Inflammatory macrophage treated with lipopolysaccharide for 1 hour (primary cell): Measurements from ENCODE around the gene UBLCP1.
A peak's percentile ranks its signal among the peaks of the same experiment; 100 is the strongest.
"Not testable (repeated sequence)": the region's sequence is repeated elsewhere in the genome, so short reads cannot be mapped to it uniquely, and the experiment has no call there.

Experiments
- DNase-seq, 2 donors: peaks; one replicate each; pipeline ENCODE4 v3.0.0-alpha.2; 2020 to 2022

Gene UBLCP1

GRCh38 chr5:159252195-159252594, 10.9 kb upstream of the UBLCP1 start:
- no peak for DNase-seq

GRCh38 chr5:159257007-159257406, 6.1 kb upstream of the UBLCP1 start:
- no peak for DNase-seq

GRCh38 chr5:159257629-159258283, 5.3 kb upstream of the UBLCP1 start:
- DNase-seq: no peak

- DNase-seq: no peak
These were observed 4.7 kb upstream of the UBLCP1 start for GRCh38 chr5:159258361-159258760.

- not testable (repeated sequence) for DNase-seq
These were observed 2.9 kb upstream of the UBLCP1 start for GRCh38 chr5:159260212-159260611.

- DNase-seq: no peak
These were observed 625 bp upstream of the UBLCP1 start for GRCh38 chr5:159262472-159262858.

- DNase-seq: no peak
These were observed 447 bp downstream of the UBLCP1 start for GRCh38 chr5:159263569-159263905.

- not testable (repeated sequence) for DNase-seq
These were observed 3.7 kb downstream of the UBLCP1 start for GRCh38 chr5:159266764-159267163.

- no peak for DNase-seq
These were observed 6.6 kb downstream of the UBLCP1 start for GRCh38 chr5:159269723-159270122.

GRCh38 chr5:159273923-159274322, 10.8 kb downstream of the UBLCP1 start:
- no peak for DNase-seq

- DNase-seq: peak; percentile 22 to 54
These were observed 11.6 kb downstream of the UBLCP1 start for GRCh38 chr5:159274676-159275075.

- DNase-seq: peak; percentile 47 to 86
These were observed 23.4 kb downstream of the UBLCP1 start for GRCh38 chr5:159286420-159287035.

- no peak for DNase-seq
These were observed 27.7 kb downstream of the UBLCP1 start for GRCh38 chr5:159290741-159291140.

- DNase-seq: no peak
These were observed 31.8 kb downstream of the UBLCP1 start for GRCh38 chr5:159294921-159295320.

GRCh38 chr5:159297300-159297699, 34.2 kb downstream of the UBLCP1 start:
- DNase-seq: not testable (repeated sequence)

- DNase-seq: no peak
These were observed 38.4 kb downstream of the UBLCP1 start for GRCh38 chr5:159301466-159301865.

- peak in 1 of 2 donors; percentile 45 for DNase-seq
These were observed 39.1 kb downstream of the UBLCP1 start for GRCh38 chr5:159301929-159302860.

GRCh38 chr5:159303286-159303685, 40.2 kb downstream of the UBLCP1 start:
- DNase-seq: no peak

- DNase-seq: no peak
These were observed 42.0 kb downstream of the UBLCP1 start for GRCh38 chr5:159304961-159305595.

- DNase-seq: no peak
These were observed 46.8 kb downstream of the UBLCP1 start for GRCh38 chr5:159309689-159310433.

GRCh38 chr5:159310511-159310910, 47.4 kb downstream of the UBLCP1 start:
- peak in 1 of 2 donors; percentile 0 for DNase-seq

- no peak for DNase-seq
These were observed 48.0 kb downstream of the UBLCP1 start for GRCh38 chr5:159311063-159311462.
